Heart left ventricle (tissue), 16 donors: ENCODE results near the gene PPP1R12B. TPM values are rescaled to one million over a fixed set of nuclear protein-coding genes. Genes with fewer than 3 reads are reported as not detected.

ENCODE experiments used
- ATAC-seq, 4 donors: fragments of 200-7000 bp; cut with Tn5 transposase; one replicate each; pipeline ENCODE4 v1.9.1; 2020 to 2022; ENCODE audit warnings: moderate library complexity in 4 of 4, mild to moderate bottlenecking in 3 of 4, moderate number of reproducible peaks in 1 of 4
- DNase-seq, 5 donors: peaks; one replicate each; pipeline ENCODE4 v3.0.0-alpha.2; 2020
- H3K27ac ChIP-seq, 12 donors: fragments of 200-600 bp; sonication (generic) in 4 of 12; one replicate each; pipeline versions ENCODE4 v1.5.0 to v1.8.0; 2016 to 2022; ENCODE audit warnings: mild to moderate bottlenecking in 2 of 12
- H3K27me3 ChIP-seq, 9 donors: fragments of 200-600 bp; sonication (generic) in 2 of 9; one replicate each; pipeline versions ENCODE4 v1.5.1 to v1.8.0; 2016 to 2022; ENCODE audit warnings: mild to moderate bottlenecking in 3 of 9
- H3K36me3 ChIP-seq, 9 donors: fragments of 200-600 bp; sonication (generic) in 2 of 9; one replicate each; pipeline versions ENCODE4 v1.5.0 to v1.8.0; 2018 to 2022; ENCODE audit warnings: mild to moderate bottlenecking in 2 of 9
- H3K4me1 ChIP-seq, 12 donors: fragments of 200-600 bp; sonication (generic) in 4 of 12; one replicate each; pipeline versions ENCODE4 v1.5.0 to v1.8.0; 2016 to 2022; ENCODE audit warnings: mild to moderate bottlenecking in 3 of 12
- H3K4me3 ChIP-seq, 12 donors: fragments of 200-600 bp; sonication (generic) in 4 of 12; one replicate each; pipeline versions ENCODE4 v1.5.0 to v1.8.0; 2017 to 2022; ENCODE audit warnings: mild to moderate bottlenecking in 9 of 12, moderate library complexity in 4 of 12
- H3K9me3 ChIP-seq, 12 donors: fragments of 200-600 bp; sonication (generic) in 4 of 12; one replicate each; pipeline versions ENCODE4 v1.5.0 to v1.8.0; 2016 to 2022; ENCODE audit warnings: mild to moderate bottlenecking in 1 of 12
- CTCF ChIP-seq, 12 donors: fragments of 200-600 bp; sonication (generic) in 4 of 12; IDR thresholded peaks; one replicate each; pipeline versions ENCODE4 v1.5.0 to v1.8.0; 2018 to 2022; ENCODE audit warnings: antibody characterized with exemption in 12 of 12, mild to moderate bottlenecking in 5 of 12
- POLR2A ChIP-seq, 2 donors: fragments of 450-650 bp; IDR thresholded peaks; one replicate each; pipeline ENCODE4 v1.6.1; 2017; ENCODE audit warnings: antibody characterized with exemption in 2 of 2, mild to moderate bottlenecking in 2 of 2, moderate library complexity in 2 of 2
- WGBS, 4 donors: extraction: QIAGEN DNeasy Blood & Tissue Kit in 2 of 4; methylation state at CpG; one replicate each; pipeline versions ENCODE4 v1.1.5 to v1.1.7; 2013 to 2018; 5-methylcytosine and 5-hydroxymethylcytosine counted together
- intact Hi-C, 10 donors: fragments of 100-400 bp; cut with DNase I; formaldehyde crosslinking; loops; one replicate each; pipeline versions ENCODE4 v1.11.1 to v1.14.2; 2022
- polyA plus RNA-seq, 2 donors: library from polyadenylated mRNA; stranded (reverse); fragments of 200-250 nt; gene quantifications; one replicate each; pipeline ENCODE4 v1.2.3, GENCODE V29; 2013
- total RNA-seq, 9 donors: library from RNA; depleted of rRNA in 2 of 9; stranded (reverse); fragments of >200 nt in 2 of 9; fragmentation: NEBNext Ultra II Directional in 3 of 9; extraction: Animal tissue kit (Norgen Biotek cat#: 25700) in 3 of 9; gene quantifications; one replicate each; pipeline versions ENCODE4 v1.1.0 to v1.2.4, GENCODE V29; 2016 to 2023
- donor health status: ischemic (EF 13 %, LVEDD 7.1; RV severe dilation, severe dysfunction).
- donor health status: healthy with polysubstance abuse.
- donor health status: DM: no; HTN: yes; CAD: no.
- donor health status: DM: no; HTN: no; CAD: no.
- donor health status: ischemic (EF 25% LVEDD 6.9; RV normal size, moderate dysfunction).
- donor health status: ischemic (EF 25% LVEDD 5.7; RV mildly dilated, moderate dysfunction).
- donor health status: healthy.
- donor health status: DM: yes; HTN: yes; CAD: no.
- donor health status: ischemic (EF 35%, LVEDD 5.7; RV mildly dilated, moderate dysfunction).
- donor health status: nonischemic (EF 11% LVEDD 7.7; RV severe dilation, severe dysfunction).
- donor health status: DM: yes; HTN: yes; CAD: no.
- donor health status: PGD.
- donor health status: ischemic (EF 29% LVEDD 5.4; RV normal size, mild dysfunction).
- donor health status: nonischemic (EF 23%, LVEDD 6.1; RV moderate dilation, normal function).

The PPP1R12B gene
- total and polyA plus RNA-seq, 11 donors: 49.9 to 972 (median 559) TPM

- H3K27ac ChIP-seq: no peak overlapping the region
- H3K4me1 ChIP-seq: no peaks in the 10 kb centered on the region
- H3K36me3 ChIP-seq: no peaks in the 10 kb centered on the region
- no peak for TF ChIP-seq POLR2A (IDR thresholded peaks at IDR 0.05)
- no peak for TF ChIP-seq CTCF (IDR thresholded peaks at IDR 0.05)
- H3K27me3 ChIP-seq: no peaks in the 10 kb centered on the region
- H3K9me3 ChIP-seq: no peaks in the 10 kb centered on the region
- ATAC-seq (peak in 1 of 4 donors; percentile 19), DNase-seq (no peak)
- intact Hi-C loops: loop anchor here in 3 of 10 donors (5.0 to 10.0 kb wide), 4 partner anchors 46 to 399 kb away; partner anchors contain the start of gene SYT2 (in 1 of the 3)
- 87 to 93% (median 92%) methylated on average over 17 to 52 of the region's 52 CpGs for WGBS, 4 donors
- no peak overlapping the region for H3K4me3 ChIP-seq
Measured at GRCh38 chr1:202317941-202318925, 30.3 kb upstream of the PPP1R12B start.

DNA sequence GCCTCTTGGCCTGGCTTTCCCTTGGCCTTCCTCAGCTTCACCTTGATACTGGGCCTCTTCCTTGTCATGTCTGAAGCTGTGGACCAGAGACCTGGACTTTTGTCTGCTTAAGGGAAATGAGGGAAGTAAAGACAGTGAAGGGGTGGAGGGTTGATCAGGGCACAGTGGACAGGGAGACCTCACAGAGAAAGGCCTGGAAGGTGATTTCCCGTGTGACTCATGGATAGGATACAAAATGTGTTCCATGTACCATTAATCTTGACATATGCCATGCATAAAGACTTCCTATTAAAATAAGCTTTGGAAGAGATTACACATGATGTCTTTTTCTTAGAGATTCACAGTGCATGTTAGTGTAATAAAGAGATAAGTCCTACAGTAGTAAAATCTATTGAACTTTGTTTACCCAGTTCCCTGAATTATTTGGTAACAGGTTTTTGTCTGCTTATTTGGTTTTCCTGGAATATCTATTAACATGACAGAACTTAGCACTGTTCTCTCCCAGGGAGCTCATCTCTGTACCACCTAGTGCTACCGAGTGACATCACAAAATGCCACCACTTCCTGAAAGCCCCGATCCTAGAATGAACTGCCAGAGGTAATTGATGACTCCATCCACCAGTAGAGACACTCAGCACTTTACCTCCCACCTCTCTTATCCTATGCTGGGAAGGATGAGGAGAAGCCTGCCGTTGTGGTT, 29.0 kb upstream of the PPP1R12B start:
- Histone ChIP-seq H3K4me3 (no peak overlapping the region), H3K9me3 (no peaks in the 10 kb centered on the region), H3K36me3 (no peaks in the 10 kb centered on the region), H3K4me1 (no peaks in the 10 kb centered on the region), H3K27me3 (no peaks in the 10 kb centered on the region), H3K27ac (no peak overlapping the region)
- no peak for DNase-seq
- TF ChIP-seq CTCF (IDR thresholded peaks at IDR 0.05) (no peak), POLR2A (IDR thresholded peaks at IDR 0.05) (no peak)
- no peak for ATAC-seq
- intact Hi-C loops: loop anchor here in 4 of 10 donors (5.0 to 10.0 kb wide), 5 partner anchors 47 to 398 kb away; partner anchors contain the start of gene SYT2 (in 1 of the 4)
- WGBS, 4 donors: 65 to 83% (median 73%) methylated on average over 4 of the region's 4 CpGs

DNA sequence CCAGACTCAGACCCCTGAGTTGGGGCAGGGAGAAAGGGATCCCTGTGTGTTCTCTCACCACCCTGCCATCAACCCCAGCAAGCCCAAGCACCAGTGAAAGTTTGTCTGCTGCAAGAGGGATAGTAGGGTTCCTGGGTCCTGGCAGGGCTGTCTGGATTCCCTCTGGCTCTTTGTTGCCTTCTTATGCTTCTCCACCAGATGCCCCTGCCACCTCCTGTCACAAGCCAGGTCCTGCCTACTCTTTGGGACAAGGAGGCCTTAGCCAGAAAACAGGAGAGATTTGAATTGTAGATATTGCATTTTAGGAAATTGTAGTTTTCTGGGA, 28.5 kb upstream of the PPP1R12B start:
- intact Hi-C loops: loop anchor here in 1 of 10 donors (10.0 kb wide), 1 partner anchor 385 kb away; no protein-coding TSS in a partner anchor

More for the DNA sequence above, 28.5 kb upstream of the PPP1R12B start:
- Histone ChIP-seq H3K4me1 (no peaks in the 10 kb centered on the region), H3K9me3 (no peaks in the 10 kb centered on the region), H3K4me3 (no peak overlapping the region), H3K27ac (no peak overlapping the region), H3K27me3 (no peaks in the 10 kb centered on the region), H3K36me3 (no peaks in the 10 kb centered on the region)
- TF ChIP-seq POLR2A (IDR thresholded peaks at IDR 0.05): no peak
- TF ChIP-seq CTCF (IDR thresholded peaks at IDR 0.05): no peak
- no peak for DNase-seq
- ATAC-seq: no peak
